HCT116 (cell line): Measurements from ENCODE around the gene CCNL1.

ENCODE experiments used
- EZH2phosphoT487 ChIP-seq: fragments of 200-600 bp; IDR thresholded peaks from 2 replicates; pipeline ENCODE4 v1.6.1; 2018; ENCODE audit warnings: antibody characterized with exemption, borderline replicate concordance
- POLR2A ChIP-seq: IDR thresholded peaks from 2 replicates; pipeline ENCODE4 v1.7.0; 2011; ENCODE audit warnings: borderline replicate concordance; ENCODE audit not compliant: insufficient read depth, insufficient read length; ENCODE audit errors: extremely low read depth
- SIN3A ChIP-seq: IDR thresholded peaks from 2 replicates; pipeline ENCODE4 v1.6.1; 2012; ENCODE audit warnings: low read depth
- TF ChIP-seq, protein P1 (sequence below), 3 experiments: fragments of 200-600 bp in 1 of 3; sonication (generic) in 1 of 3; IDR thresholded peaks in 2 of 3; conservative IDR thresholded peaks in 1 of 3; 2 replicates each; pipeline ENCODE4 v1.5.1; 2012 to 2017; ENCODE audit warnings: low read depth in 2 of 3, low read length in 2 of 3, antibody characterized with exemption in 1 of 3, borderline replicate concordance in 1 of 3, control low read depth in 1 of 3, mild to moderate bottlenecking in 1 of 3, mixed read lengths in 1 of 3, mixed run types in 1 of 3, moderate library complexity in 1 of 3; ENCODE audit not compliant: insufficient read depth in 1 of 3
- TF ChIP-seq, protein P2 (sequence below): IDR thresholded peaks from 2 replicates; pipeline ENCODE4 v1.6.1; 2012

DNA sequence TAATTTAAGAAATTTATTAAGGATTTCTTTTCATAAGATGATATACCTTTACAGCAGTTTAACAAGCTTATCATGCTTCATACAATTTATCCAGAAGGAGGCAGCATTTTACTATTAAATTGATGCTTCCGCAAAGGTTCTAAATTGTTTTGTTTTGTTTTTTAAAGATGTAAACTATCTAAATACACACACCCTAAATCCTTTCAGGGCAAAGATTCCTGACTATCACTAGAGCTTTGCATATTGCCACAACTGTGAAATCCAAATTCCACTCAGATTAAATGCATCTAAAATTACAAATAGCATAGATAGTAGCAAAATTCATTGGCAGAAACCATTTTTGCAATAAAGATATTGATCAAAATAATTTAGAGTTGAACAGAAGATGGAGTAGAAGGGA, 44.5 kb upstream of the CCNL1 start:
- TF ChIP-seq EZH2phosphoT487 = no peak
- no peak for TF ChIP-seq SIN3A
- TF ChIP-seq, protein P1, sequence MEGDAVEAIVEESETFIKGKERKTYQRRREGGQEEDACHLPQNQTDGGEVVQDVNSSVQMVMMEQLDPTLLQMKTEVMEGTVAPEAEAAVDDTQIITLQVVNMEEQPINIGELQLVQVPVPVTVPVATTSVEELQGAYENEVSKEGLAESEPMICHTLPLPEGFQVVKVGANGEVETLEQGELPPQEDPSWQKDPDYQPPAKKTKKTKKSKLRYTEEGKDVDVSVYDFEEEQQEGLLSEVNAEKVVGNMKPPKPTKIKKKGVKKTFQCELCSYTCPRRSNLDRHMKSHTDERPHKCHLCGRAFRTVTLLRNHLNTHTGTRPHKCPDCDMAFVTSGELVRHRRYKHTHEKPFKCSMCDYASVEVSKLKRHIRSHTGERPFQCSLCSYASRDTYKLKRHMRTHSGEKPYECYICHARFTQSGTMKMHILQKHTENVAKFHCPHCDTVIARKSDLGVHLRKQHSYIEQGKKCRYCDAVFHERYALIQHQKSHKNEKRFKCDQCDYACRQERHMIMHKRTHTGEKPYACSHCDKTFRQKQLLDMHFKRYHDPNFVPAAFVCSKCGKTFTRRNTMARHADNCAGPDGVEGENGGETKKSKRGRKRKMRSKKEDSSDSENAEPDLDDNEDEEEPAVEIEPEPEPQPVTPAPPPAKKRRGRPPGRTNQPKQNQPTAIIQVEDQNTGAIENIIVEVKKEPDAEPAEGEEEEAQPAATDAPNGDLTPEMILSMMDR (IDR thresholded peaks at IDR 0.05 in 2 of 3, conservative IDR thresholded peaks at IDR 0.05 in 1 of 3; ENCODE audit: borderline replicate concordance in 1 of 3, insufficient read depth in 1 of 3, low read depth in 2 of 3, low read length in 2 of 3) = peak; percentile 40 to 77 (median 65)
- TF ChIP-seq, protein P2, sequence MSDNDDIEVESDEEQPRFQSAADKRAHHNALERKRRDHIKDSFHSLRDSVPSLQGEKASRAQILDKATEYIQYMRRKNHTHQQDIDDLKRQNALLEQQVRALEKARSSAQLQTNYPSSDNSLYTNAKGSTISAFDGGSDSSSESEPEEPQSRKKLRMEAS = no peak
- TF ChIP-seq POLR2A = no peak
